HUES48 (cell line): ENCODE measurements around the gene TNFRSF25.

Experiments
- H3K27ac ChIP-seq: one replicate; pipeline ENCODE4 v1.7.0; 2013; ENCODE audit warnings: low read depth, low read length, inconsistent platforms
- H3K27me3 ChIP-seq: 2 replicates; pipeline ENCODE4 v1.6.1; 2013; ENCODE audit warnings: mild to moderate bottlenecking, low read length; ENCODE audit not compliant: control insufficient read depth, insufficient read depth
- H3K36me3 ChIP-seq: 2 replicates; pipeline ENCODE4 v1.6.1; 2013; ENCODE audit warnings: low read length; ENCODE audit not compliant: control insufficient read depth, insufficient read depth
- H3K4me1 ChIP-seq: 2 replicates; pipeline ENCODE4 v1.6.1; 2013; ENCODE audit warnings: mild to moderate bottlenecking, low read length; ENCODE audit not compliant: control insufficient read depth, insufficient read depth
- H3K4me3 ChIP-seq: 2 replicates; pipeline ENCODE4 v1.5.1; 2013; ENCODE audit warnings: mild to moderate bottlenecking, low read depth, low read length
- H3K9ac ChIP-seq: 2 replicates; pipeline ENCODE4 v1.6.1; 2013; ENCODE audit warnings: mild to moderate bottlenecking, low read depth, low read length, moderate library complexity
- H3K9me3 ChIP-seq: 2 replicates; pipeline ENCODE4 v1.6.1; 2013; ENCODE audit warnings: low read length; ENCODE audit not compliant: control insufficient read depth, insufficient read depth

TNFRSF25 gene

GRCh38 chr1:6466751-6467150 is 778 bp upstream of the TNFRSF25 start:
- Histone ChIP-seq H3K27ac (no peak overlapping the region), H3K4me3 (no peak overlapping the region), H3K27me3 (no peaks in the 10 kb centered on the region), H3K9ac (no peak overlapping the region), H3K36me3 (peaks cover 41% of the 10 kb centered on the region), H3K4me1 (peaks cover 4% of the 10 kb centered on the region; the same call in 1 of the 2 replicates), H3K9me3 (no peaks in the 10 kb centered on the region)

DNA sequence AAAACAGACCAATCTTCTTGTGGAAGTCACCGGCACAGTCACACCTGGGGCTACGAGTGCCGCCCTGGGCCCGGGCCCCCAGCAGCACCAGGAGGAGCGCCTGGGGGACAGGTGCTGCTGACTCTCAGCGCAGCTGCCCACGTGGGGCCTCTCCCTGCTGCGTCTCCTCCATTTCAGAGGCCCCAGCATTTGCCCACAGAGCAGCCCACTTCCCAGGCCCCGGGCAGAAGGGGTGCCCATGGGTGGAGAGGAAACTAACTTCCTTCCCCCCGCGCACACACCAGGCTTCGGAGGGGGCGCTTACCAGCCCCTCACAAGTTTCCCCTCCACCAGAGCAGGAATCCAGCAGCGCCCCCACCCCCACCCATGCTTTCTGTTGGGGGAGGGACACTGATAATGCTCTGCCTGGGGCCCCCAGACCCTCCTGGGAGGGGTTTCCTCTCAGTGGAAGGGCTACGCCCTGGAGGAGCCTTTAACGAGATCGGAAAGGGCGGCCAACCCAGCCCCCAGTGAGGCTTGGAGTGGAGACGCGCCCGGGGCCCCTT is 440 bp downstream of the TNFRSF25 start:
- no peaks in the 10 kb centered on the region for H3K9me3 ChIP-seq
- peak overlapping the region; percentile 47; the same call in 1 of the 2 replicates for H3K4me3 ChIP-seq
- peaks cover 40% of the 10 kb centered on the region for H3K36me3 ChIP-seq
- H3K4me1 ChIP-seq, result peaks cover 9% of the 10 kb centered on the region; the same call in 1 of the 2 replicates
- no peak overlapping the region; the same call in 1 of the 2 replicates for H3K9ac ChIP-seq
- no peaks in the 10 kb centered on the region for H3K27me3 ChIP-seq
- H3K27ac ChIP-seq, result no peak overlapping the region

GRCh38 chr1:6464915-6465314 is 1.1 kb downstream of the TNFRSF25 start:
- Histone ChIP-seq H3K4me1 (peaks cover 10% of the 10 kb centered on the region; the same call in 1 of the 2 replicates), H3K9me3 (no peaks in the 10 kb centered on the region), H3K27ac (no peak overlapping the region), H3K27me3 (no peaks in the 10 kb centered on the region), H3K4me3 (no peak overlapping the region), H3K36me3 (peaks cover 34% of the 10 kb centered on the region), H3K9ac (no peak overlapping the region)

DNA sequence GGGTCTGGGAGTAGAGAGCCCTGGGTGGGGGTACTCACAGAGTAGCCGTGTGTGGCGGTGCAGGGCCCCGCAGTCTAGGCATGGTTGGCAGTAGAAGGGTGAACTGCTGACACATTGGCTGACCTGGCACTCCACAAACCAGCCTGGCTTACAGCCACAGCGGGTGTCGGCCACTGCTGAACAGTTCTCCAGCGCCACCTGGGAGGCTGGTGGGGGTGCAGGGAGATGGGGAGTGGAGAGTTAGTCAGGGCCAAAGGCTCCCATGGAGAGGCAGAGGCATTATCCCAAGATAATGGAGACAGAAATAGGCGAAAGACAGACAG is 1.5 kb downstream of the TNFRSF25 start:
- no peaks in the 10 kb centered on the region for H3K27me3 ChIP-seq
- H3K4me1 ChIP-seq, result peaks cover 10% of the 10 kb centered on the region; the same call in 1 of the 2 replicates
- no peaks in the 10 kb centered on the region for H3K9me3 ChIP-seq
- H3K9ac ChIP-seq, result no peak overlapping the region
- H3K36me3 ChIP-seq, result peaks cover 29% of the 10 kb centered on the region
- no peak overlapping the region for H3K27ac ChIP-seq
- H3K4me3 ChIP-seq, result no peak overlapping the region

DNA sequence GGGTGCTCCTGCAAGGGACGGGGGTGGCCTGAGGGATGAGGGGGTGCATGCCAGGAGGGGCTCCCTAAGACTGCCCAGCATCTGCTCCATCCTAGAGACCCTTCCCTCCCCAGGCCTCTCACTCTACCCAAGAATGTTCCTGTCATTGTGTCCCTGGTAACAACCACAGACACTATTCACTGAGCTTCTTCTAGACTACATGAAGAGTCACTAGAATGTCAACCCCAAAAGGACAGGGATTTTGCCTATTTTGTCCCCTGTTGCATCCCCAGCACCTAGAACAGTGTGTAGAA is 2.9 kb downstream of the TNFRSF25 start:
- peaks cover 15% of the 10 kb centered on the region for H3K36me3 ChIP-seq
- H3K4me1 ChIP-seq, result peaks cover 10% of the 10 kb centered on the region; the same call in 1 of the 2 replicates
- no peaks in the 10 kb centered on the region for H3K27me3 ChIP-seq
- H3K9ac ChIP-seq, result no peak overlapping the region
- H3K27ac ChIP-seq, result no peak overlapping the region
- no peaks in the 10 kb centered on the region for H3K9me3 ChIP-seq
- H3K4me3 ChIP-seq, result no peak overlapping the region

DNA sequence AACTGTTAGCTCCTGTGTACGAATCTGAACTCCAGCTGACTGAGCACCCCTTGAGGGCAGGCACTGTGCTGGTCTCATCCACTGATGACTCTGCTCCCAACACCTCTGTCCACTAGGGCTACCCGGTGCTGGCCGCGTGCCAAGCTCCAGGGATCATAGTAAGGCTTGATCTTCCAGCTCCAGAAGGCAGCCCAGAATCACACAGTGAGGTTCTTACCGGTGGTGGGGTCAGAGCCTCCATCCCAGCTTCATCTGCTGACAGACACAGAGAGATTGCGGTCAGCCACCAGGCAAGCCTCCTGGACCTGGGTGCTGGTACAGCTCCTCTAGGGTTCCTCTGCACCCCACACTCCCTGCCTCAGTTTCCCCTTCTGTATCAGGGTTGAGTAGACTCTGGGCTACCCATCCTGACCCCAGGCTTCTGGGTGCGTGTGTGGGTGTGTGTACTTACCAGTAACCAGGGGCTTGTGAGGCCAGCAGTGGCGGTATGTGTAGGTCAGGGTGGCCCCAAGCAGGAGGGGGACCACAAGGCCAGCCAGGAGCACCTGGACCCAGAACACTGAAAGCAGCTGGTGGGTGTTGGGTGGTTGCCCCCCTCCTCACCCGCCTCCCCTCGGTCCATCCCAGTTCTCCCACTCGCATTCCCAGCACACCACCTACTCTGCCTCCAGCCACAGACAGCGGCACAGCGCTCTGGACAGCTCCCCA is 3.4 kb downstream of the TNFRSF25 start:
- H3K4me3 ChIP-seq, result no peak overlapping the region
- H3K27me3 ChIP-seq, result no peaks in the 10 kb centered on the region
- no peak overlapping the region for H3K27ac ChIP-seq
- no peak overlapping the region for H3K9ac ChIP-seq
- H3K4me1 ChIP-seq, result peaks cover 10% of the 10 kb centered on the region; the same call in 1 of the 2 replicates
- H3K9me3 ChIP-seq, result no peaks in the 10 kb centered on the region
- H3K36me3 ChIP-seq, result peaks cover 11% of the 10 kb centered on the region

GRCh38 chr1:6461538-6462411 is 4.2 kb downstream of the TNFRSF25 start:
- Histone ChIP-seq H3K9me3 (no peaks in the 10 kb centered on the region), H3K9ac (no peak overlapping the region), H3K4me1 (peaks cover 10% of the 10 kb centered on the region; the same call in 1 of the 2 replicates), H3K27ac (no peak overlapping the region), H3K4me3 (no peak overlapping the region), H3K36me3 (peaks cover 11% of the 10 kb centered on the region), H3K27me3 (no peaks in the 10 kb centered on the region)

GRCh38 chr1:6461051-6461530 is 4.9 kb downstream of the TNFRSF25 start:
- H3K9me3 ChIP-seq, result no peaks in the 10 kb centered on the region
- H3K4me1 ChIP-seq, result peaks cover 10% of the 10 kb centered on the region; the same call in 1 of the 2 replicates
- H3K4me3 ChIP-seq, result no peak overlapping the region
- no peak overlapping the region for H3K27ac ChIP-seq
- no peak overlapping the region for H3K9ac ChIP-seq
- peaks cover under 1% of the 10 kb centered on the region; the same call in 1 of the 2 replicates for H3K27me3 ChIP-seq
- H3K36me3 ChIP-seq, result peaks cover 11% of the 10 kb centered on the region

GRCh38 chr1:6460301-6461050 is 5.5 kb downstream of the TNFRSF25 start:
- Histone ChIP-seq H3K4me1 (peaks cover 8% of the 10 kb centered on the region; the same call in 1 of the 2 replicates), H3K4me3 (peak overlapping the region; percentile 21; the same call in 1 of the 2 replicates), H3K36me3 (peaks cover 11% of the 10 kb centered on the region), H3K9ac (no peak overlapping the region), H3K27me3 (peaks cover 6% of the 10 kb centered on the region; the same call in 1 of the 2 replicates), H3K27ac (no peak overlapping the region), H3K9me3 (no peaks in the 10 kb centered on the region)

GRCh38 chr1:6459850-6460265 is 6.1 kb downstream of the TNFRSF25 start:
- peak overlapping the region; percentile 21; the same call in 1 of the 2 replicates for H3K4me3 ChIP-seq
- no peak overlapping the region for H3K9ac ChIP-seq
- no peak overlapping the region for H3K27ac ChIP-seq
- H3K4me1 ChIP-seq, result peaks cover 6% of the 10 kb centered on the region; the same call in 1 of the 2 replicates
- H3K9me3 ChIP-seq, result no peaks in the 10 kb centered on the region
- H3K36me3 ChIP-seq, result peaks cover 11% of the 10 kb centered on the region
- peaks cover 12% of the 10 kb centered on the region; the same call in 1 of the 2 replicates for H3K27me3 ChIP-seq
